OCI-M2 (cell line): ENCODE data around the gene ANXA8L1.
"Not testable (repeated sequence)": the region's sequence is repeated elsewhere in the genome, so short reads cannot be mapped to it uniquely, and the experiment has no call there.

Experiments used
- DNase-seq: peaks from one replicate; lab custom pipeline; 2025; ENCODE audit not compliant: unreplicated experiment; lab: John Stamatoyannopoulos, UW

The ANXA8L1 gene, protein sequence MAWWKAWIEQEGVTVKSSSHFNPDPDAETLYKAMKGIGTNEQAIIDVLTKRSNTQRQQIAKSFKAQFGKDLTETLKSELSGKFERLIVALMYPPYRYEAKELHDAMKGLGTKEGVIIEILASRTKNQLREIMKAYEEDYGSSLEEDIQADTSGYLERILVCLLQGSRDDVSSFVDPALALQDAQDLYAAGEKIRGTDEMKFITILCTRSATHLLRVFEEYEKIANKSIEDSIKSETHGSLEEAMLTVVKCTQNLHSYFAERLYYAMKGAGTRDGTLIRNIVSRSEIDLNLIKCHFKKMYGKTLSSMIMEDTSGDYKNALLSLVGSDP

DNA sequence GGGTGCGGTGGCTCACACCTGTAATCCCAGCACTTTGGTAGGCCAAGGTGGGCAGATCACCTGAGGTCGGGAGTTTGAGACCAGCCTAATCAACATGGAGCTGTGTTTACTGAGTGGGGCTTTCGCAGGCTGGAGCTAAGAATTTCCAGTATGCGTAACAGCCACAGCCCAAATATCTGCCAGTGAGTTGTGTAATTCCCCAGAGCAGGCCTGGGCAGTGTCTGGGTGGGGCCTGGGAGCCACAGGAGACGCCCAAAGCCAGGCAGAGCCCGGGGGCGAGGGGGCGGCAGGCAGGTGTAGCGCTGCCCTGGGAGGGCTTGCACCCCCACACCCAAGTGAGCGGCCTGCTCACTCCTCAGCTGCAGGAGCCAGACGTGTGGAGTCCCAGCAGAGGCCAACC lies at the start of gene ANXA8L1:
ANXA8L1 (plus strand) TSS at position 371 of the 400 bp plus-strand sequence. CDS start 76 bp downstream, outside the sequence.
- DNase-seq: not testable (repeated sequence)

DNA sequence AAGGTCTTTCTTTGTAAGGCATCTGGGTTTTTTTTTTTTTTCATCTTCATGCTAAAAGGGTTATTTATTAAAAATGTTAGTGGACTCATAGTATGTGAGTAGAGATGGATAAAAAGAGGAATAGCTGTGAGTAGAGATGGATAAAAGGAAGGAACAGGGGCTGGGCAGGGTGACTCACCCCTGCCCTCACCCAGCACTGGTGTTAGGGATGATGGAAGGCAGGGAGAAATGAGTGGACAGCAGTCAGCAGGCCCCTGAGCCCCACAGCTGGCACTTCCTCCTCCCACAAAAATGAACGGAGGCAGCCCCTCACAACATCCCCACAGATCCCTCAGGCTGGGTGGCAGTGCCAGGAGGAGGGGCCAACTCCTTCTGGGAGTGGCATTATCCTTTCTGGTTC lies 49.5 kb upstream of the ANXA8L1 start:
- DNase-seq: no peak

DNA sequence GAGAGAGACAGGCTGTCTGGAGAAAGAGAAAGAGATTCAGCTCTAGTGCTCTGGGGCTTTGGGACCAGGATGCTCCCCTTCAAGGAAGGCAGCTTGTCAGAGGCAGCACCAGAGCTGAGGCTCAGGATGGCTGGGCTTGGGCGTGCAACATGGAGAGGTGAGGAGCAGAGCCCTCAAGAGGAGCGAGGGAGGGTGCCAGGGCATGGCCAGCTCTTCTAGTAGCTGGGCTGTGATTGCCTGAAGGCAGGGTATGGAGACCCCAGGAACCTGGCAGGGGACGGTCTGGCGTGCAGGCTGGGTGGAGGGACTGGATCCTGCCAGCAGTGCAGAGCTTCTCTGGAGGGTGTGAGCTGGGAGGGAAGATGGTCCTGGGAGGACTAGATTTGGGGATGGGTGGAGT lies 48.6 kb upstream of the ANXA8L1 start:
- DNase-seq: no peak

DNA sequence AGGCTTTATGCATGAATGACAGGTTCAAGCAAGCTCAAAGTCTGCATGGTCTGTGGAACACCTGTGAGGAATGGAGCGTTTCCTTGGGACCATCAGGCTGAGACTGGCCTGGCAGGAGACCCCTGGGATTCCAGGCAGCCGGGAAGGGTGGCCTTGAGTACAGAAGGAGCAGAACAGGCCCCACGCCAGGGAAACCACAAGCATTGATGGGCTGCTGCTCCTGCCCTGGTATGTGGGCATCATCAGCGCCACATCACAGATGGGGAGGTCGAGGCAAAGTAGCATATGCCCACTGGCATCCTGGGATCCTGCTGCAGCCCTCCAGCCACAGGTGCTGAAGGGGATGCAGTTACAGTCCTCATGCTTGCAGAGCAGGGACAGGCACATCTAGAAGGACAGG lies 47.9 kb upstream of the ANXA8L1 start:
- DNase-seq: no peak

DNA sequence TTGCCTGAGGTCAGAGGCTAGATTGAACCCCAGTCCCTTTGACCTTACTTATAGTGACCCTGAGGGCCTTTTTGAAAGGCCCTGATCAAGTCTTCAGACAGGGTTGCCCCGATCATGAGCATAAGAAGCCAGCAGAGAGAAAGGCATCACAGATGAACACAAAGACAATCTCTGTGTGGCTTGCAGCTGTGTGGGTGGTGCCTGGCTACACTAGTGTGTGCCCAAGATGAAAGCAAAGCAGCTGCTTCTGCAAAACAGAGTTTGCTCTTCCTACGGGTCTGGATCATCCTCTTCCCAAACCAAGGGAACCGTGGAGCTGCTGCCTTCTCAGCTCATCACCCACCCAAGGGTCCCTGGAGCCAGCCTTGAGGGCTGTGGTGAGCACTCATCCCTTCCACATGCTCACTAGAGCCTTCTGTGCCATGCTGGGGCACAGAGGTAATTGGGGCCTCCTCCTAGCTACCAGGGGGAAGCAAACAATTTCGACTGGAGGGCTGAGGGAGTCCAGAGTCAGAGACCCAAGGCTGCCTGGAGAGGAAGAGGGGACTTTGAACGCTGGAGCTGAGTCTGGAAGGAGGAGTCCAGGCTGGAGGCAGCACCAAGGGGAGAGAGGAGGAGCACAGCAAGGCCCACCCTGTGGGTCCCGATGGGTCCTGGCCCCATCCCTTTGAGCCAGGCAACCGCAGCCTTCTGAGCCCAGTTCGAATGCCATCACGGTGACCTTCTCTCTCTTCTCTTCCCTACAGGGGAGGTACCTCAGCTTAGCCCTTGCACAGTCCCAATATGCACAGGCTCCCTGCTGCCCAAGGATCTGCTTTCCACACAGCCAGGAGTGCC lies 46.5 kb upstream of the ANXA8L1 start:
- DNase-seq: no peak

DNA sequence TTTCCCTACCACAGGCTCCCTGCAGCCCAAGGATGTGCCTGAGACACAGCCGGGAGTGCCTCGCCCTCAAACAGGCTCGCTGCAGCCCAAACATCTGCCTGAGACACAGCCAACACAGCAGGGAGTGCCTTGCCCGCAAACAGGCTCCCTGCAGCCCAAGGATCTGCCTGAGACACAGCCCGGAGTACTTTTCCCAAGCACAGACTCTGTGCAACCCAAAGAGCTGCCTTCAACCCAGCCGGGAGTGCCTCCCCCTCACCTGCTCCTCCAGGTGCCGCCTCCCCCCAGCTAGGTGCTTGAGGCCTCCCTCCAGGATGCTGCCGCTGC lies 45.9 kb upstream of the ANXA8L1 start:
- DNase-seq: no peak

DNA sequence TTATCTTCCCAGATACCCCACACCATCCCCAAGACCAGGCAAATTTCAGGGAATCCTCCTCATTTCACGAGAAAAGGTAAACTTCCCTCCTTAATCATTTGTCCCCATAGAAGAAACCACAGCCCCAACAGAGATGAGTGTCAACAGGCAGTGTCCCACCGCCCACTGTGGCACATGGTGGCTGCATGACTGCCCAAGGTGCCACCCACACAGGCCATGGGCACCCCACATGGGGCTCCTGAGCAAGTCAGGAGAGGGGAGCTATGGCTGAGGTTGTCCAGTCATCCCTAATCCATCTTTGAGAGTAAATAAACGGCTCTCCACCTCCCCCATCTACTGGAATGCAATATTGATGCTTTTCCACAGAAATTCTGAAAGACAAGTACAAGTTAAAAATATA lies 44.7 kb upstream of the ANXA8L1 start:
- no peak for DNase-seq

DNA sequence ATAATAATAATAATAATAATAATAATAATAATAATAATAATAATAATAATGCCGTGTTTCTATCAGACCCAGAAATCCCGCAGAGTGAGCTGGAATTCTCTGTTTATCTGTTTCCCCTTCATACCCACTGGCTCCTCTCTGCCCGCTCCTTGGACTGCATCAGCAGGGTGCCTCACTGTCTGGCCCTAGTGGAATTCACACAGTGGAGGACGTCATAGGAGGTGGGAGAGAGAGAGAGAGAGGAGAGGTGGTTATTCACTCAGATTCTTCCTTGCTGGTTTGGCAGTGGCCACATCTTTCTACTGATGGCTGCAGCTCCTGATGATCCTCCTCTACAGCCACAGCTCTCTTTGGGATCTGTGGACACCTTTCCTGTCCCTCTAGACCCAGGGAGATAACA lies 10.1 kb upstream of the ANXA8L1 start:
- DNase-seq: not testable (repeated sequence)

DNA sequence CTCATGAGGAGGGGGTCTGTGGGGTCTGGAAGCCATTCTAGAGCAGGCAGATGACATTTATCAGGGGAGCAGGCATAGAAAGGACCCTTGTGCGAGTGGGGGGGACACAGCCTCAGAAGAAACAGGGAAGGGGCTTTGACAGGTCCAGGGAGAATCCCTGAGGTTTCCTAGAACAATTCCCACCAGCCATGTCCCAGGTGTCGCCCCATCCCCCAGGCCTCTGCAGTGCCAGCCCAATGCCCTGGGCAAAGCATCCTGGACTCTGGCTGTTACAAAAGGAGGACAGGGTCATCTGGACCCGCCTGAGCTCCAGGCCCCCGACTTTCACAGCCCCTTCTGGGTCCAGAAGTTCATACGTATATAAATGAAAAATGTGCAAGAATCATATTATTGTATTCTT lies 8.4 kb upstream of the ANXA8L1 start:
- not testable (repeated sequence) for DNase-seq

DNA sequence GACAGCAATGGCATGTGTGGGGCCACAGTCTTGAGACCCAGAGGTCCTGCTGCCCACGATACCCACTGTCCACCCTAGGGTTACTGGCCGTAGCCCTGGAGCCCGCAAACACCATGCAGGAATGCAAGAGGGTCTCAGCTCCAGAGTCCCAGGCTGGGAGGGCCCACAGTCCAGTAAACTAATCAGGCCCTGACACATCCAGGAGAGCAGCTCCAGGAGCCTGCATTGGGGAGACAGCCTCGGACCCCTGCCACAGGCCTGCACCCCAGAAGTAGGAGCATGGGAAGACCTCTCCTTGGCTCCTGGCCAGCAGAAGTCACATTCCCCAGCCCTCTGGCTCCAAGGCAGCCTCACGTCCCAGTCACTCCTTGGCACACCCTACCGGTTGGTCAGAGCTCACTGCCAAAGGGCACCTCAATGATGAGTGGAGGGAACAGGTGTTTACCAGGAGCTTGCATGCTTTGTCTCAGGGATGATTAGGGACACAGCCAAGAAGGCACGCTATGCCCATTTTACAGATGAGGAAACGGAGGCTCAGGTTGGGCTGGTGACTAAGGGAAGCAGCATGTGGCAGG lies 7.8 kb upstream of the ANXA8L1 start:
- DNase-seq: not testable (repeated sequence)

DNA sequence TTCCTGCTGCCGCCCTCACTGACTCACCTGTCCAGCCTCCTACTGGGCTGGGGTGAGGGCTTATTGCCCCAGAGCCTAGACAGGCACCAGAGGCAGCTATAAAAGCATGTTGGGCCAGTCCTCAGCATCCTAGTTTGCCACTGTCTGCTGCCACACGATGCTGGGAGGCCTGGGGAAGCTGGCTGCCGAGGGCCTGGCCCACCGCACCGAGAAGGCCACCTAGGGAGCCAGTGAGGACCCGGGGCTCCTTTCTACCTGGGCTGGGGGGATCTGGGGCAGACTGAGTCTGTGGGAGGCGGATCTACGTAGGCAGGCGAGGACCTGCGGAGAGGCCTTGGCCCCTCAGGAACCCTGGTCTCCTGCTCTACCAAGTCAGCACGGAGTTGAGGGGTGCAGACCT lies 6.6 kb upstream of the ANXA8L1 start:
- DNase-seq: not testable (repeated sequence)

DNA sequence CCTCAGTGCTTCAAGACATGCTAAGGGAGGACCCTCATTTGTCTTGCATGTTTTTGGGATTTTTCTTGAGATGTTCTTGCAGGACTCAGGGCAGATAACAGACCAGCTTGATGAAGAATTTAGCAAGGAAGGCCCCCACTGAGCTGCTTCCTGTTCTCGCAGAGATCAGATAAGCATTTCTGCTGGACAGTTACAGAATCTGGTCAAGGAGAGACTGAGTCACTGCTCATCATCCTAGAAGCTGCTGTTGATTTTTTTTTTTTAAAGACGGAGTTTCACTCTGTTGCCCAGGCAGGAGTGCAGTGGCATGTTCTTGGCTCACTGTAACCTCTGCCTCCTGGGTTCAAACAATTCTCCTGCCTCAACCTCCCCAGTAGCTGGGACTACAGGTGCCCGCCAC lies 1.2 kb upstream of the ANXA8L1 start:
- DNase-seq: not testable (repeated sequence)

DNA sequence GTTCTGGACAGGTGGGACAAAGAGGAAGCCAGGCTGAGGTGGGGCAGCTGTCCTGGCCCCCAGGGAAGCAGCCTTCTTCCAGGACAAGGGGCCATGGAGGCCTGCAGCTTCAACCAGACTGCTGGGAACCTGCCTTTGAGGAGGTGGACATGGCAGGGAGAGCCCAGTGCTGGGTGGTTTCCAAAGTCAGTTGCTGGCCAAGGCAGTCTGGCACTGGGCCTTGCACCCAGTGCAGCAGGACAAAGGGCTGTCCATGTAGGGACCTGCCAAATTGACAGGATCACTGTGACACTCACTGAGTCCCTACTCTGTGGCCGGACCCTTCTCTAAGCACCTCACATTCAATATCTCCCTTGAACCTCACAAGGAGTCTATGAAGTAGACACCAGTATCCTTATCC lies 1.4 kb downstream of the ANXA8L1 start:
- not testable (repeated sequence) for DNase-seq

DNA sequence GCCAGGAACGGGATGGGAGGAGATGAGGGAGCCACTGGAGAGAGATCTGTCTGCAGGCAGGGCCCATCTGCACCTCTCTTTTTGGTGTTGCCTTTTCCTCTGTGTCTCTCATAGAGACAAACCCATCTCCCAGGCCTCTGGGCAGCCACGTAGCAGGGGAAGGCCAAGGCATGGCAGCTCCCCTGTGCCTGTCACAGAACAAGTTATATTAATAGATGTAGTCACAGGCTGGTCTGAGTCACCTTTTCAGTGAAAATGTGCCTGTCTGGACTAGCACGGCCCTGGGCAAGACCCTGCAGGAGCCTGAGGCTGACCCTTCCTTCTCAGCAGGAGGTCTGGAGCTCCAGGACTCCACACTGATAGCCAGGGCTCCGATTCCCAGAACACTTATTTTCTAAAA lies 2.1 kb downstream of the ANXA8L1 start:
- DNase-seq: not testable (repeated sequence)

DNA sequence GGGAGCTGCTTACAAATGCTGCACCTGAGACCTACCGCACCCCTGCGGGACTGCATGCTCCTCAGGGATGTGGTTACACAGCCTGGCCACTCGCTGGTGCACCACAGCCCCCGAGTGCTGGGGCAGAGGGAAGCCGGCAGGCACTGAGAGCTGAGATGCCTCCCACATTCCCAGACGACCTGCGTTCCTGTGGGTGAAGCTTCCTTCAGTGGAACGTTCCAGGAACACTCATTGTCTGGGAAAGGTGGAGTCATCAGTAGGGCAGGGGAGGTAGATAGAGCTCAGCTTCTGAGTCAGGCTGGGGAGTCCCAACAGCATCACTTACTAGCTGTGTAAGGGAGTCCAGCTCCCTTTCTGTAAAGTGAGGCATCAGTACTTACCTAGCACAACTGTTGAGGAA lies 2.5 kb downstream of the ANXA8L1 start:
- DNase-seq: not testable (repeated sequence)

DNA sequence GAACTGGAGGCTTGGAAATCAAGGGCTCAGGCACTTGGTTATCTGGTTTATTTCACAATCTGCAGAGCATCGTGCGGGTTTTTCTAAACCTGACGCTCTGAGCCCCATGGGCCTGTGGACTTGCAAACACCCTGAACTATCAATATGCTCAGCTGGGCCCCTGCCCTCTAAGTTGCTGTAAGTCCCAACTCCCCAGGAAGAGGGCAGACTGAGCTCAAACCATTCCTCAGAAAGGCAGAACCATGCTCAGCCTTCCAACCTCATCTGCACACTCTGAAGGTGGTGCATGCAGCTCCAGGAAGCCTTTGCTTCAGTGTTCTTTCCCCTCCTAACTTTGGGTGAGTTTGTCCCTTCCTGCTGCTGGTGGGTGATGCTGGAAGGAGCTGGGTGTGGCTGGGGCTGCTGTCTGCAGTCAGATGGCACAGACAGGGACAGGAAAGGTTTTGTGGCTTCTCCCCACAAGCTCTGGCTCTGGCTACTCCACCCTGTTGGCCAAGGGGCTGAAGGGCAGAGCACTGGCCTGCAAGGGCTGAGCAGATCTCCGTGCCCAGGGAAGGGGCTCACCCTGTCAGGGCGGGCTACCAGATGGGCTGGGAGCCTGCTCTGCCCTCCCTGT lies 3.8 kb downstream of the ANXA8L1 start:
- not testable (repeated sequence) for DNase-seq

DNA sequence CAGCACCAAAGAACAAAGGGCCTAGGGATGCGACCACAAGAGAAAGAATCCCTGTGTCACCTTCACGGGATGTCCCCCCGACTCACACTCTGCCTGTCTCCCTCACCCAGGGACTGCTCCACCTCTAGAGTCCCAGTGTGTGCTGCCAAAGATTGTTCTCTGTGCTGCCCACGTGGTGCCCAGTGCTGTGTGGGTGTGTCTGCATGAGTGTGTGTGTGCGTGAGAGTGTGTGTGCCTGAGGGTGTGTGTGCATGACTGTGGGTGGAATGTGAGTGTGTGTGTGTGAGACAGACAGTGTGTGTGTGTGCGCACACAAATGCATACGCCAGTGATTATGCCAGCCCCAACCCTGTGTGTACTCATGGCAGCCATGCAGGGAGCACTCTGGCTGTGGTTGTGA lies 10.3 kb downstream of the ANXA8L1 start:
- DNase-seq: not testable (repeated sequence)

DNA sequence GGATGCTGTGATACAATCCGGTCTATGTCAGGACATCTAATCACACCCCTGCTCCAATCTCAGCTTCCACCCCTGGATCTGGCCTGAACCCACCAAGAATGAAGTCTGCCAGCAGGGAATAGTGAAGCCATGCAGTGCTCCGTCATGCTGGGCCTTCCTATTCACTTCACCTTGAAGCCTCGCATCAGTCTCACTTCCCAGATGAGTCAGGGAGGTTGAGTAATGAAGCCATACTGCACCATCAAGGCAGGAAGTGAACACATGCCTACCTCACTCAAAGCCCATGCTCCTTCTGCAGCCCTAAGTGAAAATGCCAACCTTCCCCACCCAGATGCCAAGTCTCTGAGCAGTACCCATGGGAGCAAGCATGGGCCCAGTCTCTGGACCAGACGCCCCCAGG lies 11.1 kb downstream of the ANXA8L1 start:
- not testable (repeated sequence) for DNase-seq

DNA sequence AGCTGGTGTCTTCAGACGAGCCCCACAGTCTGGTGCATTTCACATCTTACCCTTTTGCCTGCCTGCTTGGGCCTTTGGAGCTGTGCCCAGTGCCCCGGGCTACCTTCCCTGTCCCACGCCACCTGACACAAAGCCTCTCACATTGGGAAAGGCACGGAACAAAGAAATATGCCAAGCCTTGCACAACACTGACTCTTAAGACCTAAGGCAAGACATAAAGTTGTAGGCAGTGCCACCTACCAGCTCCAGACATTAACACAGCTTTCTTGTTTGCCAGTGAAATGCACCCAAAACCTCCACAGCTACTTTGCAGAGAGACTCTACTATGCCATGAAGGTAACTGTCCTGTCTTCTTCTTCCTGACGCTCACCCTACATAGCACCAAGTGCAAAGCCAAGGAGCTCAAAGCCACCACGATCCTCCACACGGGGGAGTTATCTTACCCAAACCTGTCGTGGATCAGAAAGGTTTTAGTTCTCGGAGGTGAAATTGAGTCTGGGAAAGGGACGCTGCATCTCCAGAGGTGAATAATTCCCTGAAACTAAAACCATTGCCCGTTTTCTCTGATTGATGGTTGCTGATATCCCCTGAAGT lies 11.8 kb downstream of the ANXA8L1 start:
- not testable (repeated sequence) for DNase-seq

DNA sequence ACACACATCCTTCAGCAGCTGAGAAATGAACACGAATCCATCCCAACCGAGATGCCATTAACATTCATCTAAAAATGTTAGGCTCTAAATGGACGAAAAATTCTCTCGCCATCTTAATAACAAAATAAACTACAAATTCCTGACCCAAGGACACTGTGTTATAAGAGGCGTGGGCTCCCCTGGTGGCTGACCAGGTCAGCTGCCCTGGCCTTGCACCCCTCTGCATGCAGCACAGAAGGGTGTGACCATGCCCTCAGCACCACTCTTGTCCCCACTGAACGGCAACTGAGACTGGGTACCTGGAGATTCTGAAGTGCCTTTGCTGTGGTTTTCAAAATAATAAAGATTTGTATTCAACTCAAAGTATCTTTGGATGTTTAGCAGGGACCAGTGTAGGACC lies 15.8 kb downstream of the ANXA8L1 start:
- not testable (repeated sequence) for DNase-seq
